H1 (cell line): ENCODE measurements around the gene IKZF3. TPM values are rescaled to one million over a fixed set of nuclear protein-coding genes. Genes with fewer than 3 reads are reported as not detected.

Experiments used
- CBX5 ChIP-seq: fragments of 300-800, 300-1000 bp; sonication (generic); IDR thresholded peaks from 2 replicates; pipeline ENCODE4 v1.7.1; 2016; ENCODE audit warnings: antibody characterized with exemption, low read length, low read depth
- CHD7 ChIP-seq: fragments of 300-600 bp; sonication (generic); IDR thresholded peaks from 2 replicates; pipeline ENCODE4 v1.7.1; 2012; ENCODE audit warnings: low read length, moderate library complexity, mild to moderate bottlenecking, inconsistent platforms; ENCODE audit not compliant: insufficient replicate concordance
- KDM1A ChIP-seq: fragments of 200-600, 300-600 bp; sonication (generic); IDR thresholded peaks from 2 replicates; pipeline ENCODE4 v1.7.1; 2016; ENCODE audit warnings: mild to moderate bottlenecking, low read length, borderline replicate concordance
- KDM4A ChIP-seq: IDR thresholded peaks from one replicate; pipeline ENCODE4 v1.7.1; 2012; ENCODE audit warnings: low read depth, mild to moderate bottlenecking, moderate library complexity, low read length, inconsistent platforms; ENCODE audit not compliant: severe bottlenecking
- polyA plus RNA-seq, 7 experiments: library from polyadenylated mRNA; depleted of rRNA in 3 of 7; stranded (reverse) in 5 of 7; unstranded in 2 of 7; fragments of >200 nt in 5 of 7; fragments of 200-250 nt in 2 of 7; gene quantifications; 1 replicate in 5 of 7; 2 replicates in 1 of 7; 4 replicates in 1 of 7; pipeline versions ENCODE4 v1.2.1 to v1.2.3, GENCODE V29; 2011 to 2013; ENCODE audit warnings: missing spikeins in 2 of 7, mixed read lengths in 2 of 7
- total RNA-seq: library from RNA; stranded (reverse); fragmentation: NEBNext Ultra II Directional; extraction: Animal tissue kit (Norgen Biotek cat#: 25700); gene quantifications from 2 replicates; pipeline ENCODE4 v1.2.1, GENCODE V29; 2021

Gene IKZF3
- total and polyA plus RNA-seq, 2 of the 8 experiments (the other 6 are each of a cell fraction or from before 2014, with no cell fraction given): 0.23 to 0.56 TPM

- no peak for TF ChIP-seq KDM1A
- TF ChIP-seq CHD7: no peak
- no peak for TF ChIP-seq CBX5
- no peak for TF ChIP-seq KDM4A
Measured at GRCh38 chr17:39845052-39845846, 18.9 kb downstream of the IKZF3 start (continued).
